B cell (primary cell): ENCODE results near the gene NDUFS7. TPM values are rescaled to one million over a fixed set of nuclear protein-coding genes. Genes with fewer than 3 reads are reported as not detected.

Experiments used
- ATAC-seq: fragments of 200-7000 bp; cut with Tn5 transposase; one replicate; pipeline ENCODE4 v1.10.0; 2021; ENCODE audit warnings: low read depth, mild to moderate bottlenecking, moderate number of reproducible peaks, moderate library complexity
- CTCF ChIA-PET: fragments of 350-600 bp; sonication (Branson Sonifier 250); formaldehyde crosslinking; loops from one replicate; lab custom pipeline; 2021; ENCODE audit warnings: antibody characterized with exemption, inconsistent platforms; lab: Charles Lee
- POLR2A ChIA-PET: fragments of 350-600 bp; sonication (Branson Sonifier 250); formaldehyde crosslinking; loops from one replicate; lab custom pipeline; 2021; ENCODE audit warnings: antibody characterized with exemption; lab: Charles Lee
- DNase-seq: peaks from one replicate; pipeline ENCODE4 v3.0.0; 2013
- H2AFZ ChIP-seq: 2 replicates; pipeline ENCODE4 v1.6.1; 2012; ENCODE audit warnings: mild to moderate bottlenecking, low read depth, low read length; ENCODE audit not compliant: insufficient read depth, poor library complexity, severe bottlenecking
- H3K27ac ChIP-seq, 2 donors: 1 replicate in 1 of 2; 2 replicates in 1 of 2; pipeline ENCODE4 v1.5.1; 2012 to 2013; ENCODE audit warnings: low read length in 2 of 2, mild to moderate bottlenecking in 2 of 2, moderate library complexity in 1 of 2
- H3K27me3 ChIP-seq, 4 experiments: fragments of 200-600 bp in 1 of 4; sonication (generic) in 1 of 4; replicated peaks in 1 of 4; 1 replicate in 2 of 4; 2 replicates in 2 of 4; pipeline versions ENCODE4 v1.6.1 to v1.7.0; 2013 to 2016; ENCODE audit warnings: low read length in 3 of 4, mild to moderate bottlenecking in 2 of 4, mixed read lengths in 1 of 4, moderate library complexity in 1 of 4; ENCODE audit not compliant: insufficient read depth in 4 of 4, control insufficient read depth in 3 of 4; ENCODE audit errors: control extremely low read depth in 1 of 4
- H3K36me3 ChIP-seq, 2 experiments: replicated peaks in 1 of 2; 1 replicate in 1 of 2; 2 replicates in 1 of 2; pipeline versions ENCODE4 v1.6.1 to v1.7.1; 2013; ENCODE audit warnings: low read length in 1 of 2; ENCODE audit not compliant: insufficient read depth in 2 of 2, control insufficient read depth in 1 of 2; ENCODE audit errors: control extremely low read depth in 1 of 2, extremely low read depth in 1 of 2
- H3K4me1 ChIP-seq, 2 donors: fragments of 200-600 bp in 1 of 2; sonication (generic) in 1 of 2; 1 replicate in 1 of 2; 2 replicates in 1 of 2; pipeline versions ENCODE4 v1.5.1 to v1.6.1; 2013 to 2017; ENCODE audit warnings: low read length in 2 of 2; ENCODE audit not compliant: control insufficient read depth in 2 of 2, insufficient read depth in 2 of 2
- H3K4me2 ChIP-seq: replicated peaks from 2 replicates; pipeline ENCODE3; 2012; ENCODE audit warnings: mild to moderate bottlenecking, low read depth, low read length; ENCODE audit not compliant: poor library complexity, severe bottlenecking
- H3K4me3 ChIP-seq, 5 experiments: fragments of 200-600 bp in 1 of 5; sonication (generic) in 1 of 5; 1 replicate in 3 of 5; 2 replicates in 2 of 5; pipeline versions ENCODE4 v1.5.1 to v1.7.0; 2011 to 2016; ENCODE audit warnings: low read length in 4 of 5, mild to moderate bottlenecking in 4 of 5, low read depth in 2 of 5, control low read depth in 1 of 5, moderate library complexity in 1 of 5; ENCODE audit not compliant: insufficient read depth in 1 of 5; ENCODE audit errors: control extremely low read depth in 1 of 5, extremely low read depth in 1 of 5
- H3K79me2 ChIP-seq: fragments of 200-600 bp; sonication (generic); one replicate; pipeline ENCODE4 v1.6.0; 2016; ENCODE audit warnings: low read length; ENCODE audit not compliant: control insufficient read depth, insufficient read depth
- H3K9ac ChIP-seq: fragments of 200-600 bp; sonication (generic); 2 replicates; pipeline ENCODE4 v1.6.1; 2017; ENCODE audit warnings: mild to moderate bottlenecking, low read length, moderate library complexity
- H3K9me3 ChIP-seq, 3 donors: one replicate each; pipeline versions ENCODE4 v1.6.1 to v1.7.1; 2013; ENCODE audit warnings: low read length in 2 of 3; ENCODE audit not compliant: control insufficient read depth in 2 of 3, insufficient read depth in 1 of 3; ENCODE audit errors: control extremely low read depth in 1 of 3
- H4K20me1 ChIP-seq: 2 replicates; pipeline ENCODE4 v1.6.0; 2012; ENCODE audit warnings: mild to moderate bottlenecking, low read length; ENCODE audit not compliant: insufficient read depth, control insufficient read depth, poor library complexity, severe bottlenecking
- H3K27ac Mint-ChIP-seq: one replicate; pipeline ENCODE4 v1.8.0; 2021; ENCODE audit warnings: mixed read lengths
- H3K27me3 Mint-ChIP-seq: one replicate; pipeline ENCODE4 v1.8.0; 2021; ENCODE audit warnings: mixed read lengths
- H3K4me1 Mint-ChIP-seq: one replicate; pipeline ENCODE4 v1.8.0; 2021; ENCODE audit warnings: mixed read lengths
- H3K4me3 Mint-ChIP-seq: one replicate; pipeline ENCODE4 v1.8.0; 2021; ENCODE audit warnings: mixed read lengths
- H3K9me3 Mint-ChIP-seq: one replicate; pipeline ENCODE4 v1.8.0; 2022; ENCODE audit warnings: mixed read lengths; ENCODE audit not compliant: insufficient read depth
- EZH2 ChIP-seq: IDR thresholded peaks from 2 replicates; pipeline ENCODE4 v1.6.1; 2012; ENCODE audit warnings: borderline replicate concordance, low read depth, mild to moderate bottlenecking, moderate library complexity, low read length; ENCODE audit not compliant: insufficient read depth, poor library complexity, severe bottlenecking
- WGBS: methylation state at CpG from one replicate; pipeline ENCODE4 v1.1.5; 2013; ENCODE audit warnings: missing lambda C conversion rate; ENCODE audit not compliant: insufficient coverage; 5-methylcytosine and 5-hydroxymethylcytosine counted together
- intact Hi-C: fragments of 100-400 bp; cut with micrococcal nuclease; formaldehyde crosslinking; loops from one replicate; pipeline ENCODE4 v1.10.0; 2022
- polyA plus RNA-seq: library from polyadenylated mRNA; depleted of rRNA; stranded (reverse); fragments of >200 nt; gene quantifications from 2 replicates; pipeline ENCODE4 v1.2.3, GENCODE V29; 2012
- total RNA-seq, 2 donors: library from RNA; stranded (reverse); fragments of 120-200 nt in 1 of 2; gene quantifications; 1 replicate in 1 of 2; 2 replicates in 1 of 2; pipeline versions ENCODE4 v1.2.3 to v1.2.4, GENCODE V29; 2013 to 2022
- TF ChIP-seq, protein P1 (sequence below): fragments of 200-600 bp; IDR thresholded peaks from one replicate; pipeline ENCODE4 v1.8.0; 2022; ENCODE audit warnings: antibody characterized with exemption, mild to moderate bottlenecking

Gene NDUFS7
- total and polyA plus RNA-seq, 2 donors (not counting 1 experiment from before 2014, with no cell fraction given): 58.8 to 141 TPM

DNA sequence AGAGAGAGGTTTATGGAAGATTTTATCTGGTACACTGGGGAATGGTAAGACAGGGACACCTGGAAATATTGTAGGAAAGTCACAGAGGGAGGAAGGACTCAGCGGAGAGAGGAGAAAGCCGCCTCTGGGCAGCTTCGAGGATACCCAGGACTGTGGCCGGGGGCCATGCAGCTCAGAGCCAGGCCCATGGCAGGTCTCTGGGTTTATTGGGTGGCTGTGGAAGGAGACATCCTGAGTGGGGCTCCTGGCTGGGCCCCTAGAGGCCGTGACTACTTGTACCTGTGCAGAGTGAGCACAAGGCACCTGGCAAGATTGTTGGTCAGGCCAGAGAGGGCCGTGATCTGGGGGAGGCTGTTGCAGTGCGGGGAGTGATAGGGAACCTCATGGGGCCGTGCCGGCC is 27.1 kb downstream of the NDUFS7 start:
- Histone ChIP-seq H2AFZ (no peak overlapping the region), H3K27ac (no peak overlapping the region), H3K36me3 (peaks cover 0 to 12% of the 10 kb centered on the region in 2 experiments), H3K4me1 (peaks cover 25 to 57% of the 10 kb centered on the region in 2 donors), H3K27me3 (no peaks in the 10 kb centered on the region), H3K4me2 (peak overlapping the region; percentile 92), H3K4me3 (no peak overlapping the region), H4K20me1 (peaks cover 79% of the 10 kb centered on the region), H3K79me2 (peaks cover 80% of the 10 kb centered on the region), H3K9ac (no peak overlapping the region), H3K9me3 (no peaks in the 10 kb centered on the region)
- no peak for DNase-seq
- peak overlapping the region; percentile 27 for H3K27ac Mint-ChIP-seq
- POLR2A ChIA-PET: no interaction called here
- ATAC-seq: no peak
- 90% methylated on average over 8 of the region's 9 CpGs for WGBS
- no peaks in the 10 kb centered on the region for H3K9me3 Mint-ChIP-seq
- H3K27me3 Mint-ChIP-seq: no peaks in the 10 kb centered on the region
- H3K4me3 Mint-ChIP-seq: no peak overlapping the region
- peaks cover 55% of the 10 kb centered on the region for H3K4me1 Mint-ChIP-seq
- CTCF ChIA-PET: no interaction called here
- TF ChIP-seq, protein P1, sequence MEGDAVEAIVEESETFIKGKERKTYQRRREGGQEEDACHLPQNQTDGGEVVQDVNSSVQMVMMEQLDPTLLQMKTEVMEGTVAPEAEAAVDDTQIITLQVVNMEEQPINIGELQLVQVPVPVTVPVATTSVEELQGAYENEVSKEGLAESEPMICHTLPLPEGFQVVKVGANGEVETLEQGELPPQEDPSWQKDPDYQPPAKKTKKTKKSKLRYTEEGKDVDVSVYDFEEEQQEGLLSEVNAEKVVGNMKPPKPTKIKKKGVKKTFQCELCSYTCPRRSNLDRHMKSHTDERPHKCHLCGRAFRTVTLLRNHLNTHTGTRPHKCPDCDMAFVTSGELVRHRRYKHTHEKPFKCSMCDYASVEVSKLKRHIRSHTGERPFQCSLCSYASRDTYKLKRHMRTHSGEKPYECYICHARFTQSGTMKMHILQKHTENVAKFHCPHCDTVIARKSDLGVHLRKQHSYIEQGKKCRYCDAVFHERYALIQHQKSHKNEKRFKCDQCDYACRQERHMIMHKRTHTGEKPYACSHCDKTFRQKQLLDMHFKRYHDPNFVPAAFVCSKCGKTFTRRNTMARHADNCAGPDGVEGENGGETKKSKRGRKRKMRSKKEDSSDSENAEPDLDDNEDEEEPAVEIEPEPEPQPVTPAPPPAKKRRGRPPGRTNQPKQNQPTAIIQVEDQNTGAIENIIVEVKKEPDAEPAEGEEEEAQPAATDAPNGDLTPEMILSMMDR: no peak
- no peak for TF ChIP-seq EZH2
- intact Hi-C loops: no loop called here

DNA sequence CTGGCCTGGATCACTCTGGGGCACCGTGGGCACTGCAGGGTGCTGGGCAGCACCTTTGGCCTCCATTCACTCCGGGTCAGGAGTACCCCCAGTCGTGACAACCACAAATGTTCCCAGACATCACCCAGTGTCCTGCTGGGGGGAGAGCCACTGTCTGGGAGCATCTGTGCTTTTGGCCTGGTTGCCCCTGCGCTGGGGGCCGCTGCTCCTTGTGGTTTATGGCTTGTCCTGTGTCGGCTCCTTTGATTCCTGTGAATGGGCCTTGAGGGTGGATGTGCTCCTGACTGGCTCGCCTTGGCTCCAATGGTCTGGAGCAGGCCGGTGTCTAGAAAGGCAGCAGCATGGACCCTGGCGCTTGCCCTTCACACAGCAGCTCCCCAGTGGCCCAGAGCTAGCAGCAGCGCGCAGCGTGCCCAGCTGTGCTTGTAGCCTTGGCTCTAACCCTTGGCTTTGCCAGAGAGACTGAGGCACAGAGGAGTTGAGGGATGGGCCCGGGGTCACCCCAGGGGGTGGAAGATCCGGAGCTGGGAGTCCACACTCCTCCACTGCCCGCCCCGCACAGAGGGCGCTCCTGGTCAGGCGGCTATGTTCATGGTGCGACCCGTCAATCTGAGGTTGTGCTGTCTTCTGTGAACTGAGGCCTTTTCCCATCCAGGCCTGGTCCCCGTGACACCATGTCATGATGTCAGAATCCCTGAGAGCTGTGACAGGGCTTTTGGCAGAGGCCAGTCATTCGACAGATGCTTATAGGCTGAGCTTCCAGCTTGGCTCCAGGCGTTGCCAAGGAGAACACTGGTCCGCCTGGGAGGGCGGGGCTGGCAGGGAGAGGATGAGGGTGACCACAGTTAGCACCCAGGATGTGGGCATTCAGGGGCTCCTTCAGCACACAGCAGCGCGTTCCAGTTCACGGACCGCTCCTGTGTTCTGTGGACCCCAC is 27.8 kb downstream of the NDUFS7 start:
- CTCF ChIA-PET: interaction anchor here (0.7 kb wide), 1 partner anchor 26 kb away, joined by 3 read pairs; no protein-coding TSS in a partner anchor
- no peaks in the 10 kb centered on the region for H3K9me3 Mint-ChIP-seq
- DNase-seq (no peak), ATAC-seq (no peak)
- intact Hi-C loops: no loop called here
- H3K27ac Mint-ChIP-seq: no peak overlapping the region
- Histone ChIP-seq H3K27ac (no peak overlapping the region), H3K4me1 (peaks cover 22 to 59% of the 10 kb centered on the region in 2 donors), H4K20me1 (peaks cover 86% of the 10 kb centered on the region), H3K4me3 (no peak overlapping the region), H2AFZ (no peak overlapping the region), H3K4me2 (peak overlapping the region; percentile 92), H3K27me3 (no peaks in the 10 kb centered on the region), H3K9me3 (no peaks in the 10 kb centered on the region), H3K79me2 (peaks cover 88% of the 10 kb centered on the region), H3K36me3 (peaks cover 0 to 12% of the 10 kb centered on the region in 2 experiments), H3K9ac (no peak overlapping the region)
- H3K4me3 Mint-ChIP-seq: no peak overlapping the region
- no peaks in the 10 kb centered on the region for H3K27me3 Mint-ChIP-seq
- POLR2A ChIA-PET: no interaction called here
- peaks cover 54% of the 10 kb centered on the region for H3K4me1 Mint-ChIP-seq
- TF ChIP-seq, protein P1: no peak
- no peak for TF ChIP-seq EZH2
- 94% methylated on average over 27 of the region's 29 CpGs for WGBS
